HL-60 (cell line): ENCODE measurements around the gene B3GALNT2.

ENCODE experiments used
- CTCF ChIP-seq: IDR thresholded peaks from one replicate; pipeline ENCODE4 v1.5.1; 2011; ENCODE audit warnings: low read length, control low read depth, inconsistent platforms; ENCODE audit not compliant: insufficient read depth
- SPI1 ChIP-seq: IDR thresholded peaks from 2 replicates; pipeline ENCODE4 v1.6.1; 2012; ENCODE audit warnings: low read depth, mild to moderate bottlenecking, borderline replicate concordance

GRCh38 chr1:235495551-235495950 is 8.7 kb downstream of the B3GALNT2 start:
- TF ChIP-seq SPI1 (no peak), CTCF (no peak)
